Measurements from ENCODE around the gene TBC1D9.

TBC1D9 gene

GRCh38 chr4:140609548-140610425, 146.4 kb downstream of the TBC1D9 start:
- no peak for DNase-seq

- no peak for DNase-seq
These were observed 148.3 kb downstream of the TBC1D9 start for GRCh38 chr4:140607852-140608251.

- no peak for DNase-seq
These were observed 151.6 kb downstream of the TBC1D9 start for GRCh38 chr4:140604544-140604943.

GRCh38 chr4:140603286-140603685, 152.9 kb downstream of the TBC1D9 start:
- no peak for DNase-seq

- no peak for DNase-seq
These were observed 153.5 kb downstream of the TBC1D9 start for GRCh38 chr4:140602714-140603113.

GRCh38 chr4:140600408-140600807, 155.8 kb downstream of the TBC1D9 start:
- no peak for DNase-seq

- no peak for DNase-seq
These were observed 161.1 kb downstream of the TBC1D9 start for GRCh38 chr4:140595065-140595464.

- DNase-seq, result no peak
These were observed 171.7 kb downstream of the TBC1D9 start for GRCh38 chr4:140584439-140584838.

GRCh38 chr4:140581078-140581477, 175.1 kb downstream of the TBC1D9 start:
- DNase-seq, result no peak

- no peak for DNase-seq
These were observed 176.9 kb downstream of the TBC1D9 start for GRCh38 chr4:140579278-140579677.

- no peak for DNase-seq
These were observed 180.7 kb downstream of the TBC1D9 start for GRCh38 chr4:140575489-140575888.

GRCh38 chr4:140571620-140572019, 184.6 kb downstream of the TBC1D9 start:
- no peak for DNase-seq

All from activated T-cell treated with anti-CD3 and anti-CD28 coated beads, Interleukin-2, amount 50 U/mL, for 48 hours (primary cell).